K562 (cell line): ENCODE results near the gene MSTO1.

Experiments
- ADNP ChIP-seq: fragments of 200-800 bp; sonication (Bioruptor generic); IDR thresholded peaks from 2 replicates; pipeline ENCODE4 v1.6.1; 2016; ENCODE audit warnings: missing genetic modification characterization, missing compliant biosample characterization
- CC2D1A ChIP-seq: fragments of 450-650 bp; IDR thresholded peaks from 2 replicates; pipeline ENCODE4 v1.6.1; 2017; ENCODE audit warnings: mild to moderate bottlenecking
- ETV6 ChIP-seq, 3 experiments: fragments of 150-350 bp in 1 of 3; sonication (generic) in 1 of 3; formaldehyde crosslinking in 1 of 3; IDR thresholded peaks; 2 replicates each; pipeline versions ENCODE4 v1.6.1 to v1.8.0; 2014 to 2022; ENCODE audit warnings: borderline replicate concordance in 2 of 3, low read depth in 2 of 3, antibody characterized with exemption in 1 of 3, low read length in 1 of 3, mild to moderate bottlenecking in 1 of 3, missing genetic modification reagents in 1 of 3
- GATA2 ChIP-seq: sonication (generic); formaldehyde crosslinking; IDR thresholded peaks from 2 replicates; pipeline ENCODE4 v1.4.0; 2020; ENCODE audit warnings: mild to moderate bottlenecking, missing genetic modification reagents
- NCOA4 ChIP-seq: fragments of 450-650 bp; IDR thresholded peaks from 2 replicates; pipeline ENCODE4 v1.6.1; 2018; ENCODE audit warnings: mild to moderate bottlenecking; ENCODE audit not compliant: partially characterized antibody
- PHF21A ChIP-seq: fragments of 450-650 bp; IDR thresholded peaks from 2 replicates; pipeline ENCODE4 v1.6.1; 2017; ENCODE audit warnings: low read depth, borderline replicate concordance
- POLR2AphosphoS2 ChIP-seq: IDR thresholded peaks from 2 replicates; pipeline ENCODE4 v1.6.1; 2012; ENCODE audit warnings: low read length, improper control_type of control experiment
- RAD51 ChIP-seq: fragments of 450-650 bp; IDR thresholded peaks from 2 replicates; pipeline ENCODE4 v1.7.1; 2016; ENCODE audit warnings: low read depth, mild to moderate bottlenecking, borderline replicate concordance
- YBX1 ChIP-seq: fragments of 450-650 bp; IDR thresholded peaks from 2 replicates; pipeline ENCODE4 v1.7.1; 2016; ENCODE audit warnings: mild to moderate bottlenecking
- ZNF318 ChIP-seq, 2 experiments: fragments of 450-650 bp; IDR thresholded peaks; 2 replicates each; pipeline ENCODE4 v1.6.1; 2016; ENCODE audit warnings: mild to moderate bottlenecking in 2 of 2, borderline replicate concordance in 1 of 2, low read depth in 1 of 2, moderate library complexity in 1 of 2
- ZNF592 ChIP-seq: fragments of 450-650 bp; IDR thresholded peaks from 2 replicates; pipeline ENCODE4 v1.6.1; 2017; ENCODE audit warnings: antibody characterized with exemption, mild to moderate bottlenecking
- ZNF764 ChIP-seq: fragments of 250-450 bp; sonication (Bioruptor Pico); IDR thresholded peaks from 2 replicates; pipeline ENCODE4 v1.4.0; 2020; ENCODE audit warnings: low read depth, mild to moderate bottlenecking, moderate library complexity

GRCh38 chr1:155608888-155609225 lies 1.2 kb upstream of the MSTO1 start:
- TF ChIP-seq RAD51 (no peak), YBX1 (no peak), CC2D1A (no peak), ETV6 (IDR thresholded peaks at IDR 0.05; ENCODE audit: borderline replicate concordance in 1 of 2, low read depth in 2 of 2, low read length in 1 of 2) (no peak), ETV6 (CRISPR knock-in tag; IDR thresholded peaks at IDR 0.05; ENCODE audit: borderline replicate concordance) (no peak), NCOA4 (no peak), ZNF592 (no peak), PHF21A (no peak), POLR2AphosphoS2 (no peak), GATA2 (no peak), ZNF318 (IDR thresholded peaks at IDR 0.05; ENCODE audit: borderline replicate concordance in 1 of 2, low read depth in 1 of 2) (no peak), ZNF764 (CRISPR knock-in tag) (no peak), ADNP (tag) (no peak)
